Measurements from ENCODE around the gene PEX11A.

GRCh38 chr15:89725064-89725463 lies 34.5 kb upstream of the PEX11A start:
- TF ChIP-seq SP1 (CRISPR knock-in tag; conservative IDR thresholded peaks at IDR 0.05): no peak
- TF ChIP-seq CTCF (IDR thresholded peaks at IDR 0.05): no peak
- TF ChIP-seq FOXP1 (CRISPR knock-in tag; IDR thresholded peaks at IDR 0.05; ENCODE audit: borderline replicate concordance): no peak
- no peak for TF ChIP-seq JUN (CRISPR knock-in tag; IDR thresholded peaks at IDR 0.05)
- TF ChIP-seq OVOL2 (CRISPR knock-in tag; IDR thresholded peaks at IDR 0.05; ENCODE audit: borderline replicate concordance): no peak
- no peak for TF ChIP-seq IRF2 (CRISPR knock-in tag; IDR thresholded peaks at IDR 0.05; ENCODE audit: borderline replicate concordance, low read depth)
- no peak for TF ChIP-seq CREB1 (CRISPR knock-in tag; IDR thresholded peaks at IDR 0.05)
- TF ChIP-seq NFYB (CRISPR knock-in tag; conservative IDR thresholded peaks at IDR 0.05; ENCODE audit: low read depth): no peak
